Choroid plexus epithelial cell (primary cell): ENCODE data around the gene PRSS22.
A peak's percentile ranks its signal among the peaks of the same experiment; 100 is the strongest.

ENCODE experiments used
- DNase-seq: peaks from one replicate; pipeline ENCODE4 v3.0.0-alpha.2; 2010; ENCODE audit warnings: low read depth
- H3K4me3 ChIP-seq: 2 replicates; pipeline ENCODE4 v1.5.1; 2011; ENCODE audit warnings: low read depth, mild to moderate bottlenecking, control low read depth, low read length, moderate library complexity
- CTCF ChIP-seq: conservative IDR thresholded peaks from 2 replicates; pipeline ENCODE4 v1.5.1; 2011; ENCODE audit warnings: low read depth, mild to moderate bottlenecking, control low read depth, inconsistent platforms, low read length, moderate library complexity

Gene PRSS22

GRCh38 chr16:2879854-2880508 is 22.0 kb upstream of the PRSS22 start:
- no peak for TF ChIP-seq CTCF
- H3K4me3 ChIP-seq, result no peak overlapping the region
- no peak for DNase-seq

- peak; percentile 83 for TF ChIP-seq CTCF
- DNase-seq, result peak; percentile 81
- H3K4me3 ChIP-seq, result no peak overlapping the region
These were observed 17.0 kb upstream of the PRSS22 start for GRCh38 chr16:2874912-2875362.

- H3K4me3 ChIP-seq, result no peak overlapping the region
- TF ChIP-seq CTCF, result no peak
- no peak for DNase-seq
These were observed 16.3 kb upstream of the PRSS22 start for GRCh38 chr16:2874032-2874911.

- TF ChIP-seq CTCF, result no peak
- no peak overlapping the region for H3K4me3 ChIP-seq
- DNase-seq, result no peak
These were observed 14.0 kb upstream of the PRSS22 start for GRCh38 chr16:2871926-2872325.

GRCh38 chr16:2867987-2868789 is 10.2 kb upstream of the PRSS22 start:
- peak overlapping the region; percentile 74 for H3K4me3 ChIP-seq
- TF ChIP-seq CTCF, result peak; percentile 93
- DNase-seq, result peak; percentile 94

GRCh38 chr16:2867661-2867986 is 9.7 kb upstream of the PRSS22 start:
- DNase-seq, result no peak
- TF ChIP-seq CTCF, result no peak
- peak overlapping the region; percentile 74 for H3K4me3 ChIP-seq
